NT2/D1 (cell line): ENCODE measurements around the gene GPR27.

Experiments
- SUZ12 ChIP-seq: IDR thresholded peaks from 2 replicates; pipeline ENCODE4 v1.6.1; 2011; ENCODE audit not compliant: insufficient read length, insufficient read depth; ENCODE audit errors: extremely low read depth
- ZNF274 ChIP-seq: IDR thresholded peaks from 2 replicates; pipeline ENCODE4 v1.6.1; 2011; ENCODE audit warnings: mild to moderate bottlenecking, low read depth, low read length

- TF ChIP-seq SUZ12 (no peak), ZNF274 (no peak)
These were observed 43.8 kb downstream of the GPR27 start for GRCh38 chr3:71797455-71797854.
